Right atrium auricular region (tissue), 2 donors: ENCODE data around the gene PARD3B. TPM values are rescaled to one million over a fixed set of nuclear protein-coding genes. Genes with fewer than 3 reads are reported as not detected.

Source experiments
- DNase-seq: peaks from one replicate; pipeline ENCODE4 v3.0.0-alpha.2; 2019; ENCODE audit warnings: low spot score
- H3K27ac ChIP-seq, 2 donors: fragments of 200-600 bp; sonication (generic); 1 replicate in 1 of 2; 2 replicates in 1 of 2; pipeline ENCODE4 v1.5.1; 2016 to 2019
- H3K27me3 ChIP-seq, 2 donors: fragments of 200-600 bp; sonication (generic); one replicate each; pipeline versions ENCODE4 v1.5.1 to v1.6.0; 2017 to 2019
- H3K36me3 ChIP-seq: fragments of 200-600 bp; sonication (generic); one replicate; pipeline ENCODE4 v1.5.1; 2016
- H3K4me1 ChIP-seq, 2 donors: fragments of 200-600 bp; sonication (generic); one replicate each; pipeline versions ENCODE4 v1.5.1 to v1.6.0; 2017 to 2019
- H3K4me3 ChIP-seq, 2 donors: fragments of 200-600 bp; sonication (generic); 1 replicate in 1 of 2; 2 replicates in 1 of 2; pipeline ENCODE4 v1.5.1; 2017 to 2019; ENCODE audit warnings: mild to moderate bottlenecking in 1 of 2, moderate library complexity in 1 of 2
- H3K9me3 ChIP-seq, 2 donors: fragments of 200-600 bp; sonication (generic); one replicate each; pipeline ENCODE4 v1.5.1; 2019
- CTCF ChIP-seq, 2 donors: fragments of 200-600 bp; sonication (generic); IDR thresholded peaks; one replicate each; pipeline ENCODE4 v1.5.1; 2019; ENCODE audit warnings: antibody characterized with exemption in 2 of 2
- total RNA-seq, 2 donors: library from RNA; depleted of rRNA; stranded (reverse); fragments of >200 nt; gene quantifications; one replicate each; pipeline ENCODE4 v1.1.0, GENCODE V29; 2016

Gene PARD3B
- total RNA-seq, 2 donors from 2014 or later, result 7.4 to 12.2 TPM

- Histone ChIP-seq H3K4me3 (no peak overlapping the region), H3K9me3 (no peaks in the 10 kb centered on the region), H3K36me3 (no peaks in the 10 kb centered on the region), H3K4me1 (no peaks in the 10 kb centered on the region), H3K27me3 (no peaks in the 10 kb centered on the region), H3K27ac (no peak overlapping the region)
- no peak for TF ChIP-seq CTCF (IDR thresholded peaks at IDR 0.05)
- DNase-seq, result peak; percentile 72
These were observed 643.2 kb downstream of the PARD3B start for GRCh38 chr2:205188239-205189138.

- DNase-seq, result no peak
- H3K4me3 ChIP-seq, result no peak overlapping the region
- no peaks in the 10 kb centered on the region for H3K4me1 ChIP-seq
- H3K9me3 ChIP-seq, result no peaks in the 10 kb centered on the region
- H3K27ac ChIP-seq, result no peak overlapping the region
- no peaks in the 10 kb centered on the region for H3K27me3 ChIP-seq
- TF ChIP-seq CTCF (IDR thresholded peaks at IDR 0.05), result no peak
- H3K36me3 ChIP-seq, result no peaks in the 10 kb centered on the region
These were observed 644.0 kb downstream of the PARD3B start for GRCh38 chr2:205189301-205189700.

GRCh38 chr2:205190528-205190927 is 645.3 kb downstream of the PARD3B start:
- H3K9me3 ChIP-seq, result no peaks in the 10 kb centered on the region
- no peak for TF ChIP-seq CTCF (IDR thresholded peaks at IDR 0.05)
- H3K4me1 ChIP-seq, result no peaks in the 10 kb centered on the region
- no peaks in the 10 kb centered on the region for H3K36me3 ChIP-seq
- H3K27ac ChIP-seq, result no peak overlapping the region
- H3K27me3 ChIP-seq, result no peaks in the 10 kb centered on the region
- H3K4me3 ChIP-seq, result no peak overlapping the region
- DNase-seq, result no peak

GRCh38 chr2:205193125-205193835 is 648.0 kb downstream of the PARD3B start:
- no peaks in the 10 kb centered on the region for H3K36me3 ChIP-seq
- H3K27me3 ChIP-seq, result no peaks in the 10 kb centered on the region
- no peak for TF ChIP-seq CTCF (IDR thresholded peaks at IDR 0.05)
- H3K9me3 ChIP-seq, result no peaks in the 10 kb centered on the region
- no peak overlapping the region for H3K4me3 ChIP-seq
- no peak for DNase-seq
- H3K4me1 ChIP-seq, result peaks cover 0 to 8% of the 10 kb centered on the region in 2 donors
- no peak overlapping the region for H3K27ac ChIP-seq

GRCh38 chr2:205193836-205194228 is 648.6 kb downstream of the PARD3B start:
- Histone ChIP-seq H3K27me3 (no peaks in the 10 kb centered on the region), H3K9me3 (no peaks in the 10 kb centered on the region), H3K36me3 (no peaks in the 10 kb centered on the region), H3K27ac (no peak overlapping the region), H3K4me1 (peaks cover 0 to 9% of the 10 kb centered on the region in 2 donors), H3K4me3 (no peak overlapping the region)
- no peak for DNase-seq
- TF ChIP-seq CTCF (IDR thresholded peaks at IDR 0.05), result no peak
